K562 (cell line): ENCODE measurements around the gene TMEM100. TPM values are rescaled to one million over a fixed set of nuclear protein-coding genes. Genes with fewer than 3 reads are reported as not detected.
A peak's percentile ranks its signal among the peaks of the same experiment; 100 is the strongest.

Experiments
- BRD4 ChIP-seq: fragments of 200-600 bp; sonication (generic); IDR thresholded peaks from 2 replicates; pipeline ENCODE4 v1.6.1; 2017; ENCODE audit warnings: inconsistent platforms
- CGGBP1 ChIP-seq: fragments of 250-450 bp; sonication (Bioruptor Pico); IDR thresholded peaks from 2 replicates; pipeline ENCODE4 v1.9.0; 2021; ENCODE audit warnings: mild to moderate bottlenecking
- CTBP1 ChIP-seq: fragments of 450-650 bp; IDR thresholded peaks from 2 replicates; pipeline ENCODE4 v1.6.1; 2016; ENCODE audit warnings: borderline replicate concordance
- MAZ ChIP-seq, 2 experiments: fragments of 450-650 bp in 1 of 2; sonication (generic) in 1 of 2; formaldehyde crosslinking; IDR thresholded peaks in 1 of 2; conservative IDR thresholded peaks in 1 of 2; 2 replicates each; pipeline versions ENCODE4 v1.4.0 to v1.5.0; 2020; ENCODE audit warnings: mild to moderate bottlenecking in 1 of 2, missing genetic modification reagents in 1 of 2
- NBN ChIP-seq: fragments of 450-650 bp; IDR thresholded peaks from 2 replicates; pipeline ENCODE4 v1.6.1; 2016; ENCODE audit warnings: low read depth, mild to moderate bottlenecking
- NR1H2 ChIP-seq: sonication (generic); formaldehyde crosslinking; IDR thresholded peaks from 2 replicates; pipeline ENCODE4 v1.4.0; 2020; ENCODE audit warnings: mild to moderate bottlenecking, missing genetic modification reagents
- PRPF4 ChIP-seq: fragments of 200-400 bp; formaldehyde crosslinking; IDR thresholded peaks from one replicate; pipeline ENCODE4 v1.6.1; 2017; ENCODE audit warnings: low read length, low read depth, mild to moderate bottlenecking; ENCODE audit not compliant: insufficient read depth, poor library complexity, severe bottlenecking
- SRSF1 ChIP-seq: fragments of 200-400 bp; formaldehyde crosslinking; IDR thresholded peaks from 2 replicates; pipeline ENCODE4 v1.6.1; 2017; ENCODE audit warnings: mild to moderate bottlenecking, low read depth, low read length, moderate library complexity
- TFAP4 ChIP-seq: sonication (generic); formaldehyde crosslinking; IDR thresholded peaks from 2 replicates; pipeline ENCODE4 v1.8.0; 2022; ENCODE audit warnings: missing genetic modification reagents, mild to moderate bottlenecking, moderate library complexity, borderline replicate concordance
- polyA plus RNA-seq, 8 experiments: library from polyadenylated mRNA; depleted of rRNA in 4 of 8; stranded (reverse) in 5 of 8; unstranded in 3 of 8; fragments of >200 nt; fragmentation: Nextera tagmentation in 2 of 8; fragmentation: Illumina TruSeq in 1 of 8; extraction: Ambion mirVana in 2 of 8; extraction: Trizol in 1 of 8; gene quantifications; 2 replicates each; pipeline versions ENCODE4 v1.2.1 to v1.2.3, GENCODE V29; 2011 to 2014; ENCODE audit warnings: inconsistent platforms in 1 of 8, missing spikeins in 1 of 8
- total RNA-seq, 7 experiments: library from RNA; depleted of rRNA in 6 of 7; stranded (reverse); fragments of >200 nt in 6 of 7; fragmentation: Illumina TruSeq in 2 of 7; extraction: Trizol in 2 of 7; gene quantifications; 2 replicates each; pipeline versions ENCODE4 v1.2.1 to v1.2.3, GENCODE V29; 2011 to 2021; ENCODE audit warnings: low replicate concordance in 1 of 7
- TF ChIP-seq, protein P1 (sequence below): fragments of 200-600 bp; sonication (generic); IDR thresholded peaks from one replicate; pipeline ENCODE4 v1.6.1; 2012; ENCODE audit warnings: mild to moderate bottlenecking, low read depth, low read length, inconsistent platforms
- TF ChIP-seq, protein P2 (sequence below), 2 experiments: fragments of 450-650 bp; IDR thresholded peaks; 2 replicates each; pipeline ENCODE4 v1.6.1; 2016

Gene TMEM100
- total and polyA plus RNA-seq, 9 of the 15 experiments (the other 6 are each of a cell fraction or from before 2014, with no cell fraction given) = 0.12 to 0.50 (median 0.19) TPM

- TF ChIP-seq, protein P1, sequence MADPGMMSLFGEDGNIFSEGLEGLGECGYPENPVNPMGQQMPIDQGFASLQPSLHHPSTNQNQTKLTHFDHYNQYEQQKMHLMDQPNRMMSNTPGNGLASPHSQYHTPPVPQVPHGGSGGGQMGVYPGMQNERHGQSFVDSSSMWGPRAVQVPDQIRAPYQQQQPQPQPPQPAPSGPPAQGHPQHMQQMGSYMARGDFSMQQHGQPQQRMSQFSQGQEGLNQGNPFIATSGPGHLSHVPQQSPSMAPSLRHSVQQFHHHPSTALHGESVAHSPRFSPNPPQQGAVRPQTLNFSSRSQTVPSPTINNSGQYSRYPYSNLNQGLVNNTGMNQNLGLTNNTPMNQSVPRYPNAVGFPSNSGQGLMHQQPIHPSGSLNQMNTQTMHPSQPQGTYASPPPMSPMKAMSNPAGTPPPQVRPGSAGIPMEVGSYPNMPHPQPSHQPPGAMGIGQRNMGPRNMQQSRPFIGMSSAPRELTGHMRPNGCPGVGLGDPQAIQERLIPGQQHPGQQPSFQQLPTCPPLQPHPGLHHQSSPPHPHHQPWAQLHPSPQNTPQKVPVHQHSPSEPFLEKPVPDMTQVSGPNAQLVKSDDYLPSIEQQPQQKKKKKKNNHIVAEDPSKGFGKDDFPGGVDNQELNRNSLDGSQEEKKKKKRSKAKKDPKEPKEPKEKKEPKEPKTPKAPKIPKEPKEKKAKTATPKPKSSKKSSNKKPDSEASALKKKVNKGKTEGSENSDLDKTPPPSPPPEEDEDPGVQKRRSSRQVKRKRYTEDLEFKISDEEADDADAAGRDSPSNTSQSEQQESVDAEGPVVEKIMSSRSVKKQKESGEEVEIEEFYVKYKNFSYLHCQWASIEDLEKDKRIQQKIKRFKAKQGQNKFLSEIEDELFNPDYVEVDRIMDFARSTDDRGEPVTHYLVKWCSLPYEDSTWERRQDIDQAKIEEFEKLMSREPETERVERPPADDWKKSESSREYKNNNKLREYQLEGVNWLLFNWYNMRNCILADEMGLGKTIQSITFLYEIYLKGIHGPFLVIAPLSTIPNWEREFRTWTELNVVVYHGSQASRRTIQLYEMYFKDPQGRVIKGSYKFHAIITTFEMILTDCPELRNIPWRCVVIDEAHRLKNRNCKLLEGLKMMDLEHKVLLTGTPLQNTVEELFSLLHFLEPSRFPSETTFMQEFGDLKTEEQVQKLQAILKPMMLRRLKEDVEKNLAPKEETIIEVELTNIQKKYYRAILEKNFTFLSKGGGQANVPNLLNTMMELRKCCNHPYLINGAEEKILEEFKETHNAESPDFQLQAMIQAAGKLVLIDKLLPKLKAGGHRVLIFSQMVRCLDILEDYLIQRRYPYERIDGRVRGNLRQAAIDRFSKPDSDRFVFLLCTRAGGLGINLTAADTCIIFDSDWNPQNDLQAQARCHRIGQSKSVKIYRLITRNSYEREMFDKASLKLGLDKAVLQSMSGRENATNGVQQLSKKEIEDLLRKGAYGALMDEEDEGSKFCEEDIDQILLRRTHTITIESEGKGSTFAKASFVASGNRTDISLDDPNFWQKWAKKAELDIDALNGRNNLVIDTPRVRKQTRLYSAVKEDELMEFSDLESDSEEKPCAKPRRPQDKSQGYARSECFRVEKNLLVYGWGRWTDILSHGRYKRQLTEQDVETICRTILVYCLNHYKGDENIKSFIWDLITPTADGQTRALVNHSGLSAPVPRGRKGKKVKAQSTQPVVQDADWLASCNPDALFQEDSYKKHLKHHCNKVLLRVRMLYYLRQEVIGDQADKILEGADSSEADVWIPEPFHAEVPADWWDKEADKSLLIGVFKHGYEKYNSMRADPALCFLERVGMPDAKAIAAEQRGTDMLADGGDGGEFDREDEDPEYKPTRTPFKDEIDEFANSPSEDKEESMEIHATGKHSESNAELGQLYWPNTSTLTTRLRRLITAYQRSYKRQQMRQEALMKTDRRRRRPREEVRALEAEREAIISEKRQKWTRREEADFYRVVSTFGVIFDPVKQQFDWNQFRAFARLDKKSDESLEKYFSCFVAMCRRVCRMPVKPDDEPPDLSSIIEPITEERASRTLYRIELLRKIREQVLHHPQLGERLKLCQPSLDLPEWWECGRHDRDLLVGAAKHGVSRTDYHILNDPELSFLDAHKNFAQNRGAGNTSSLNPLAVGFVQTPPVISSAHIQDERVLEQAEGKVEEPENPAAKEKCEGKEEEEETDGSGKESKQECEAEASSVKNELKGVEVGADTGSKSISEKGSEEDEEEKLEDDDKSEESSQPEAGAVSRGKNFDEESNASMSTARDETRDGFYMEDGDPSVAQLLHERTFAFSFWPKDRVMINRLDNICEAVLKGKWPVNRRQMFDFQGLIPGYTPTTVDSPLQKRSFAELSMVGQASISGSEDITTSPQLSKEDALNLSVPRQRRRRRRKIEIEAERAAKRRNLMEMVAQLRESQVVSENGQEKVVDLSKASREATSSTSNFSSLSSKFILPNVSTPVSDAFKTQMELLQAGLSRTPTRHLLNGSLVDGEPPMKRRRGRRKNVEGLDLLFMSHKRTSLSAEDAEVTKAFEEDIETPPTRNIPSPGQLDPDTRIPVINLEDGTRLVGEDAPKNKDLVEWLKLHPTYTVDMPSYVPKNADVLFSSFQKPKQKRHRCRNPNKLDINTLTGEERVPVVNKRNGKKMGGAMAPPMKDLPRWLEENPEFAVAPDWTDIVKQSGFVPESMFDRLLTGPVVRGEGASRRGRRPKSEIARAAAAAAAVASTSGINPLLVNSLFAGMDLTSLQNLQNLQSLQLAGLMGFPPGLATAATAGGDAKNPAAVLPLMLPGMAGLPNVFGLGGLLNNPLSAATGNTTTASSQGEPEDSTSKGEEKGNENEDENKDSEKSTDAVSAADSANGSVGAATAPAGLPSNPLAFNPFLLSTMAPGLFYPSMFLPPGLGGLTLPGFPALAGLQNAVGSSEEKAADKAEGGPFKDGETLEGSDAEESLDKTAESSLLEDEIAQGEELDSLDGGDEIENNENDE = no peak
- peak; percentile 85 to 98 for TF ChIP-seq MAZ (CRISPR knock-in tag; conservative IDR thresholded peaks at IDR 0.05 in 1 of 2, IDR thresholded peaks at IDR 0.05 in 1 of 2)
- peak; percentile 91 for TF ChIP-seq TFAP4 (CRISPR knock-in tag)
- 0 out of 2 replicates have a peak, but pooled peaks have one; percentile 77 for TF ChIP-seq NBN
- TF ChIP-seq, protein P2, sequence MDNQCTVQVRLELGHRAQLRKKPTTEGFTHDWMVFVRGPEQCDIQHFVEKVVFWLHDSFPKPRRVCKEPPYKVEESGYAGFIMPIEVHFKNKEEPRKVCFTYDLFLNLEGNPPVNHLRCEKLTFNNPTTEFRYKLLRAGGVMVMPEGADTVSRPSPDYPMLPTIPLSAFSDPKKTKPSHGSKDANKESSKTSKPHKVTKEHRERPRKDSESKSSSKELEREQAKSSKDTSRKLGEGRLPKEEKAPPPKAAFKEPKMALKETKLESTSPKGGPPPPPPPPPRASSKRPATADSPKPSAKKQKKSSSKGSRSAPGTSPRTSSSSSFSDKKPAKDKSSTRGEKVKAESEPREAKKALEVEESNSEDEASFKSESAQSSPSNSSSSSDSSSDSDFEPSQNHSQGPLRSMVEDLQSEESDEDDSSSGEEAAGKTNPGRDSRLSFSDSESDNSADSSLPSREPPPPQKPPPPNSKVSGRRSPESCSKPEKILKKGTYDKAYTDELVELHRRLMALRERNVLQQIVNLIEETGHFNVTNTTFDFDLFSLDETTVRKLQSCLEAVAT (IDR thresholded peaks at IDR 0.05) = 0 out of 4 replicates have a peak, but pooled peaks of 1 of the 2 experiments have one; percentile 26
- peak; percentile 48; the same call in 1 of the 2 replicates for TF ChIP-seq BRD4
- no peak for TF ChIP-seq SRSF1
- TF ChIP-seq CTBP1 = peak; percentile 95
- no peak for TF ChIP-seq PRPF4
- TF ChIP-seq NR1H2 (CRISPR knock-in tag) = 0 out of 2 replicates have a peak, but pooled peaks have one; percentile 84
- TF ChIP-seq CGGBP1 = 0 out of 2 replicates have a peak, but pooled peaks have one; percentile 18
Observed at GRCh38 chr17:55750750-55751657, 28.3 kb upstream of the TMEM100 start, which contains the start of gene PCTP (continued).
